GM19193 (cell line): ENCODE results near the gene EXOC3L4.

Experiments
- POLR2A ChIP-seq: IDR thresholded peaks from 4 replicates; pipeline ENCODE4 v1.6.1; 2011; ENCODE audit not compliant: insufficient read depth, insufficient read length; ENCODE audit errors: extremely low read depth

Gene EXOC3L4

DNA sequence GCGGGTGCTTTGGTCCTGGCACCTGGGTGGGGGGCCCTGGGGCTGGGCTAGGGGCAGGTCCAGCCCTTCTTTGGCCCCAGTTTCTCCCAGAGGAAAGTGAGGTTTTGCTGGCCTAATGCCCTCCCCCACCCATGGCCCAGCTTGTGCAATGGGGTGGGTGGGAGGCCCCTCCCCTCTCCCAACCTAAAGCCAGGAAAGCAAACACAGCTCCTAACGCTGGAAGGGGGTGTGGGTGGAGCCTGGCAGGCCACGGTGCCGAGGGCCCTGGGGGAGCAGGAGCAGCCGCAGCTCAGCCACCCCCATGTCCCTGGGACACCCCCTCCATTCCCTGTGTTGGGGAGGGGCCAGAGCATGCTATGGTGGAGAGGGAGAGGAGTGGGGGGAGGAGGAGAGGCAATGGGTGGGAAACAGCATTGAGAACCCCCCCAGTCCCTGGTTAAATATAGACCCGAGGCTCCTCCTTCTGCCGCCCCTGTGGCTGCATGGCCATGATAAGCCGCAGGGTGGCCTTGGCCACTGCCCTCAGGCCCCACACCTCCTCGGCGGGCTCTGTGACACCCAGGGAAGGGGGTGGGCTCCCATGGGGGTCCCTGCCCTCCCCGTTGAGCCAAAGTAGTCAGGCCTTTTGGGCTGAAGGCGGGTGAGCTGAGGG lies 4.7 kb downstream of the EXOC3L4 start:
- TF ChIP-seq POLR2A, result no peak

DNA sequence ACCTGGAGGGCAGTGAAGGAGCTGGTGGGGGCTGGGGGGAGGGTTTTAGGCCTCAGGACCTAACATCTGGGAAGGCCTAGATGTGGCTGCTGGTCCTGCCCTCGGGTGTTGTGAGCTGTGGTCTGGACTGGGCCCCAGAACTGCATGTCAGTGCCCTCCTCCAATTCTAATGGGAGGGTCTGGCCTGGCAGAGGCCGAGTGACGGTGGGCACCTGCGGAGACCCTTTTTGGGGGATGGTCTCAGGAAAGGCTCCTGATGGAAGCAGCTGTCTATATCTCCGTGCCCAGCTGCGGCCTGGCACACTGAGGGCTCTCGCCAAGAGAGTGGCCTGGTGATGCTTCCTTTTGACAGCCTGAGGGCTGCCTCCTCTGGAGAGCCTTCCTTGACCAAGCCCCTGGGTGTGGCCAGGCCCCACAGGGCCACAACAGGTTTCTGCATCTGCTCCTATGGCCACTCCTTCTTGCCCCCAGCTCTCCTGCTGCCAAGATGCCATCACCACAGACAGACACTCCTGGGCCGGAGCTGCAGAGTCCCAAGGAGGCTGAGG lies 5.3 kb downstream of the EXOC3L4 start:
- TF ChIP-seq POLR2A, result no peak

DNA sequence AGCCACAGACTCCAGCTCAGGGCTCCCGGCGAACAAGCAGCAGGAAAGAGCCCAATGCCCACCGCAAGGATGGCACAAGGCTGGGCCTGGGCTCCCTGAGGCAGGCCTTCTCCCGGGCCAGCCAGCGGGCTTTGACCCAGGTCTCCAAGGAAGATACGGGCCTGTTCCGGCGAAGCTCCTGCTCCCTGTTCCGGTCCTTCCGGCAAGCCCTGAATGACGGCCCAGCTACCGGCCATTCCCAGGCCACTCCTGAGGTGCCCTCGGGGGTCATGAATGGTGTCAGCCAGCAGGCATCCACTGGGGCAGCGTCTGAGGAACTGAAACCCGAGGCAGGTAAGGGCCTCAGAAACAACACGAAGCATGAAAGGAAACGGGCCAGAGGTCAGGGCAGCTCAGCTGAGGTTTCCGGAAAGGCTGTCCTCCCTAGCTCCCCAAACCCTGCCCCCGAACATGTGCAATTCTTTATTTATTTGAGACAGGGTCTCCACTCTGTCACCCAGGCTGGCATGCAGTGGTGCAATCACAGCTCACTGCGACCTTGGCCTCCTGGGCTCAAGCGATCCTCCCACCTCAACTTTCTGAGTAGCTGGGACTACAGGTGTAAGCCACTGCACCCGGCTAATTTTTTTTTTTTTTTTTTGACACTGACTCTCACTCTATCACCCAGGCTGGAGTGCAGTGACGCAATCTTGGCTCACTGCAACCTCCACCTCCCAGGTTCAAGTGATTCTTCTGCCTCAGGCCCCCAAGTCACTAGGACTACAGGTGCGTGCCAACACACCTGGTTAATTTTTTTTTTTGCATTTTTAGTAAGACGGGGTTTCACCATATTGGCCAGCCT lies 6.0 kb downstream of the EXOC3L4 start:
- no peak for TF ChIP-seq POLR2A

DNA sequence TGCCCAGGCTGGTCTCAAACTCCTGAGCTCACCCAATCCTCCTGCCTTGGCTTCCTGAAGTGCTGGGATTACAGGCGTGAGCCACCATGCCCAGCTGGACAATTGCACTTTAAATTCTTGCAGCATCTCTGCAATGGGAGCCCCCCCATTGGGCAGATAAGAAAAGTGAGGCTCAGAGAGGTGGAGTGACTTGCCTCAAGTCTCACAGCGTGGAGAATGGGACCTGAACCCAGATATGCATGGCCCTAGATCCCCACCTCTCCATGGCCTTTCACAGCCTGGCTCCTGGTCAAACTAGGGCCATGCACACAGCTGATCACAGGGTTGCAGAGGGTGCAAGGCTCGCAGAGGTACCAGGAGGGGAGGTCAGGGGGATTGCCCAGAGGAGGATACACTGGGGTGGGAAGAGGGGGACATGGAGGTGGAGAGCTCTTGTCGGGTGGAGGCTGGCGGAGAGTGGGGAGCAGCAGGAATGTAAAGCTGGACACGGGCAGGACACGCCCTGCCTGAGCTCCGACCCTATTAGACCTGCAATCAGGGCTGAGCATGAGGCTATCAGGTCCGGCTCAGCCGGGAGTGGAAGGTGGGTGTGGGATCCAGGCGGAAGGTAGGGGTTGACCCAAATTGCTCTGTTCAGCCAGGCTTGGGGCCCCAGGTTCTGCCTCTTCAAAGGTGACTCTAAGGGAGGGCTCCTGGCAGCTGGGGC lies 6.9 kb downstream of the EXOC3L4 start:
- no peak for TF ChIP-seq POLR2A

DNA sequence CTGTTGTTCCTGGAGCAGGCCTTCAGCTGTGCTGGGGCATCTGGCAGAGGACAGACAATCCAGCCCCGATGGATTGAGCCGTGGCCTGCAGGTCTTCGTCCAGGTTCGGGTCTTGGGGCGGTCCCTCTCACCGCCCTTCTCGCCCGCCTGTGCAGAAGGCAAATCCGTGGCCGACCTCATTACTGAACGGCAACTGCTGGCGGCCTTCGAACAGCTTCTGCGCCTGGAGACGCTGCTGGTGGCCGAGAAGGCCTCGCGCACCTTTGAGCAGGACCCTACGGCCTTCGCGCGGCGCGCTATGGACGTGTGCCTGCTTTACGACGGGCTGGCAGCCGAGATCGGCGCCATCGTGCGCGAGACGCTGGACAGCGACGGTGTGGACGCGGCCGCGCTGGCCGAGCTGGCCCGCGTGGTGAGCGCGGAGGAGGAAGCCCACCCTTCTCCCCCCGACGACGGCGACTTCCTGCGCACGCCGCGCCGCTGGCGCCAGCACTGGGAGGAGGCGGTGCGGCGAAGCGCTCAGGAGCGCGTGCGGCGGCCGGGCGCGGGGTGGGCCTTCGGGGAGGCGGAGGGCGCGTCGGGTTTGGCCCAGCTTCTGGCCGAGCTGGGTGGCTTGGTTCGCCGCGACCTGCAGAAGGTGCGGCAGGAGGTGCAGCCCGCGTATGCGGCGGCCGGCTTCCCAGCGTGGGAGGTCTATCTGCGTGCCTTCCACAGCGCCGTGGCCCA lies 7.6 kb downstream of the EXOC3L4 start:
- TF ChIP-seq POLR2A, result no peak

DNA sequence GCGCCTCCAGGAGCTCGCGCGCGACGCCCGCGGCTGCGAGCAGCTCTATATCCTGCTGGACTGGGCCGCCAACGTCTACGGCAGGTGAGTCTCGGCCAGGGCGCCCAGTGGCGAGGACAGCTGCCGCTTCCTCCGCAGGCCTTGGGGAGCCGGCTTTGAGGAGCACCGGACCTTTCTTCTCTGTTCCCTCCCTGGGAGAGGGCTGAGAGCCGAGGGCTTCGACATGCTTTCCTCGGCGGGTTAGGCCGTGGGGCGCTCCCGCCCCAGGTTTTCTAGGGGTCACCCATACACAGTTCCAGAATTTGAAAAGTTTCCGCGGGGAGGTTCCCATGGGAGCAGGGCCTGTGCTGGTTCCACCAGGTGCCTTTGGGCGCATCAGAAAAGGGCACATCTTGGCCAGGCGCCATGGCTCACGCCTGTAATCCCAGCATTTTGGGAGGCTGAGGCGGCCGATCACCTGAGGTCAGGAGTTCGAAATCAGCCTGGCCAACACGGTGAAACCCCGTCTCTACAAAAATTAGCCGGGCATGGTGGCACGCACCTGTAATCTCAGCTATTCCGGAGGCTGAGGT lies 8.2 kb downstream of the EXOC3L4 start:
- TF ChIP-seq POLR2A, result no peak

DNA sequence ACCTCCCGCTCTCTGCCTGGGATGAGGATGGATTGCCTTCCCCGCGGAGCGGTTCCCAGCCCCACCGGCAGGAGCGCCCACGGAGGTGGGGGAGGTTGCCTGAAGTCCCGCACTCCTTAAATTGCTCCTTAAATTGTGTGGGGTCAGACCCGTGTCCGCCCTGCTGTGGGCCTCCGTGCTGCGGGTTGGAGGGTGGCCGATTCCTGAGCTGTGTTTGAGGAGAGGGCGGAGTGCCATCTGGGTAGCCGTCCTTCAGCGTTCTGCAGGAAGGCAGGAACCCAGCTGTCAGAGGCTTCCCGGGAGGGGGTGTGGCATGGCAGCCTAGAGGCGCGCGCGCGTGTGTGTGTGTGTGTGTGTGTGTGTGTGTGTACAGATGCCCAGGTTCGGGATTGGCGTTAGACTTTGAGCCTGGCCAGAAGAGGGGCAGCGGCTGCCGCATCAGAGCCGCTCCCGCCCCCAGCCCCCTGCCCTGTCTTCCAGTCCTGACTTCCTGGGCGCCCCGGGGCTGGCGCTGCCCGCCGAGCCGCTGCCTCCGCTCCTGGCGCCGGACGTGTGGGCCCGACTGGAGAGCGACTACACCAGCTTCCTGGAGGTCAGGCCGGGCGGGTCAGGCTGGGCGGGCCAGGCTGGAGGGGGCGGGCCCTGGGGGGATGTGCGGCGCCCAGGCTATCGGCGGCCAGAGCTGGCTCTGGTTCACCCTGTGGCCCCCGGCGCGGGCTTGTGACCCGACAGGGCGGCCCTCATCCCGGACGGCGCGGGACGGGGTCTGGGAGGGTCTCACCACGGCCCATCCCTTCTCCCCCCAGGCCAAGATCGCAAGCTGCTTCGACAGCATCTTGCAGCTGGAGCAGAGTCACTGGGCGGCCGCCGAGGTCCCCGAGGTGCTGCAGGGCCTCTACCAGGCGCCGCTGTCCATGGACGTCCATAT lies 9.2 kb downstream of the EXOC3L4 start:
- TF ChIP-seq POLR2A, result no peak

DNA sequence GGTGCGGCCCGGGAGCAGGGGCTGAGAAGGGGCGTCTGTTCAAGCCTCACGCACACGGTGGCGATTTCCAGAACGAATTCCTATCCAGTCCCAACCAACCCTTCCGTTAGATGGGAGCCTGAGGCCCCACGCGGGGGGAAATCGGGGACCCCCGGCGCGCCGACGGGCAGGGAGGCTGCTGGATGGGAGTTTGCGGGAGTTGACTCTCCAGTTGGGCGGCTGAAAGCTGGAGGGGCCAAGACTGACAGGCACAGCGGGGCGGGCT lies 9.8 kb downstream of the EXOC3L4 start:
- TF ChIP-seq POLR2A, result no peak

DNA sequence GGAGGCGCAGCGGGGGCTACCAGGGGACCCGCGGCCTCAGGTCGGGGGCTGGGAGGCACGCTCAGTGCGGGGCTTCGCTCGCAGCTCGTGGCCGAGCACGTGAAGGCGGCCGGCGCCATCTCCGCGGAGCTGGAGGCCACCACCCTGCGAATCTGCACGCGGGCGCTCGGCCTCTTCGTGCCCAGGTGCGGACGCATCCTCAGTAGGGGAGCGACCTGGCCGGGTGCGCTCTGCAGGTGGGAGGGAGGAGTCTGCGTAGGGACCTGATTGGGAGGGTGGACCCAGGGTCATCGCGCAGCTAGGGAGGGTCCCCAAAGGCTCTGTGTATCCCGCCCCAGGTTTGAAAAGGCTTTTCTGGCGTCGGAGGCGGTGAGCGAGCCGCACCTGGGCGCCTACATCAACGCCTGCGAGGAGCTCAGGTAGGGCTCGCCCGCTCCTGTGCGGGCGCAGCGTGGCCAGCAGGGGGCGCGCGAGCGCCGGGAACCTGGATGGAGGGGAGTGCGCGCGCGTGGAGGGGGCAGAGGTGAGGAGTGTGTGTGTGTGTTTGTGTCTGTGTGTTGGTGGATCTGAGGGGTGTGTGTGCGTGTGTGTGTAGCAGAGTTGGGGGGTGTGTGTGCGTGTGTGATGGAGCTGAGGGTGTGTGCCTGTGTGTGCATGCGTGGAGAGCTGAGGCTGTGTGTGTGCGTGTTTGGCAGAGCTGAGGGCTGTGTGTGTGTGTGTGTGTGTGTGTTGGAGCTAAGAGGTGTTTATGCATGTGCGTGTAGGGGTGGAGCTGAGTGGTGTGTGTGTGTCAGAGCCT lies 10.3 kb downstream of the EXOC3L4 start:
- no peak for TF ChIP-seq POLR2A

DNA sequence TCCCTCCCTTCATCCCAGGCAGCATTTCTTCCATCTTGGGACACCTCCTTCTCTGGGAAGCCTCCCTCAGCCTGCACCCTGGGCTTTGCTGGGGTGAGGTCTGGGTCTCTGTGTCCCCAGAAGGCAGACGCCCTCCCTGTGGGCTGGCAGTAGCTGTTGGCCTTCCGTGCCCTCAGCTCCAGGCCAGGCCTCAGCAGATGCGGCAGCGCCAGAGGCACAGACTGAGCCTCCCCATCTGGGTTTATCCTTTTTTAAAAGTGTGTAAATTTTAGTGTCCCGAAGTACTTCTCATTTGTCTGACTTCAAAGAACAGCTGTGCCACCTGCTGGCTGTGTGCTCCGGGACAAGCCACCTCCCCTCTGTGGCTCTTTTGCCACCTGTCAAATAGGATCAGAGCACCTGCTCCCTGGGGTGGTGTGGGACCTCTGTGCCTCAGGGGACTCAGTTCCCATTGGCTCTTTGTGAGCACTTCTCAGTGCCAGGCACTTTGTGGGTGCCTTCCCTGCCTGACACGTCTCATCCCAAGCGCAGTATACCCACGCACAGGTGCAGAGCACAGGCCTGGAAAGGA lies 11.1 kb downstream of the EXOC3L4 start:
- TF ChIP-seq POLR2A, result no peak

DNA sequence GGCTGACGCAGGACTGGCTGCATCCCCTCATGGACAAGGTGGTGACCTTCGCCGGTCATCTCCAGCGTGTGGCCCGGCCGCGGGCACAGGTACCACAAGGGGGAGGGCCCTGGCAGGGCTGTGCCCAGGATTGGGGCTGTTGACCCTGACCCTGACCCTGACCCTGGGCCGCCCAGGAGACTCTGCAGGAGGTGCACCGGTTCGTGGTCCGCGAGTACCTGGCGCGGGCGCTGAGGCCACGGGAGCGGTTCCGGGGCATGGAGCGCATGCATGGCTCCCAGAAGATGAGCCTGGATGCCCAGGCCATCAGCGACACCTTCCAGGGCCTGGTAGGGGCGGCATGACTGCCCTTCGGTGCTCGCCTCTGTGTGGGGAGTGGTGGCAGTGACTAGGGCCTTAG lies 12.9 kb downstream of the EXOC3L4 start:
- TF ChIP-seq POLR2A, result no peak

DNA sequence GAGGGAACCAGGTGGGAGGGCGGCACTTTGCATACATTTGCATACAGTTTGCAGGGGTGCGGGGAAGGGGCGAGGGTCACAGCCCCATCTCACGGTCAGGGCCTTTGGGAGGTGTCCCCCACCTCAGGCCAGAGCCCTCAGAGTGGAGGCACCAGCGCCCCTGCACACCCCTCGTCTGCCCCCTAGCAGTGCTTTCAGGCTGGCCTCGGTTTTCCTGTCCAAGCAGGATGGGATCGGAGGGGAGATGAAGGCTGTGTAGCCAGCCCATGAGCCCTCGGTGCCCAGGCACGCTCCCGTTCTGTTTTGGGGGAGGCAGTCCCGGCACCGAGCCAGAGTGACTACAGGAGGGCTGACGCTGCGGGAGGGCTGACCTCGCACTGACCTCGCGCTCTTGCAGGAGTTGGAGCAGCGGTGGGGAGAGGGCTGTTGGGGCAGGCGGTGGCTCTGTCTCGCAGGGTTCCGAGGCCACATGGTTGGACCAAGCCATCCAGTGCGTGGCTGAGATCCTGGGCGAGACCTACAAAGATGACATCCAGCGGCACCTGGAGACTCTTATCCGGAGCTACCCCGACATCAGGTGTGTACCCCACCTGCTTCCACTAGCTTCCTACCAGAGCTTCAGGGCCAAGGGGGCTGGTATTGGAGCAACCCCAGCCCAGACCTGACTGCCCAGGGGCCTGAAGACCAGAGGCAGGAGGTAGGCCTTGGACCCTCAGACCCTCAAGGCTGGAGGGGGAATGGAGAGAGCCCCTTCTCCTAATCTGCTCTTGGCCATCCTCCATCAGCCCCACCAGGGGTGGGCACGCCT lies 13.6 kb downstream of the EXOC3L4 start:
- no peak for TF ChIP-seq POLR2A
